Endothelial cell (in vitro differentiated cells): Measurements from ENCODE around the gene OR10A7. TPM values are rescaled to one million over a fixed set of nuclear protein-coding genes. Genes with fewer than 3 reads are reported as not detected.
"Not testable (repeated sequence)": the region's sequence is repeated elsewhere in the genome, so short reads cannot be mapped to it uniquely, and the experiment has no call there.

Experiments used
- DNase-seq: peaks from one replicate; pipeline ENCODE4 v3.0.0; 2021; ENCODE audit warnings: low spot score
- H3K27ac Mint-ChIP-seq: one replicate; pipeline ENCODE4 v1.8.0; 2021; ENCODE audit warnings: mixed read lengths, inconsistent platforms; ENCODE audit not compliant: unreplicated experiment
- H3K27me3 Mint-ChIP-seq: one replicate; pipeline ENCODE4 v1.8.0; 2021; ENCODE audit warnings: mild to moderate bottlenecking, moderate library complexity, mixed read lengths, inconsistent platforms; ENCODE audit not compliant: unreplicated experiment
- H3K36me3 Mint-ChIP-seq: one replicate; pipeline ENCODE4 v1.8.0; 2021; ENCODE audit warnings: mild to moderate bottlenecking, low read depth, mixed read lengths, inconsistent platforms; ENCODE audit not compliant: unreplicated experiment
- H3K4me1 Mint-ChIP-seq: one replicate; pipeline ENCODE4 v1.8.0; 2021; ENCODE audit warnings: mild to moderate bottlenecking, mixed read lengths, inconsistent platforms; ENCODE audit not compliant: unreplicated experiment
- H3K4me3 Mint-ChIP-seq: one replicate; pipeline ENCODE4 v1.8.0; 2021; ENCODE audit warnings: mild to moderate bottlenecking, mixed read lengths, inconsistent platforms; ENCODE audit not compliant: unreplicated experiment
- H3K9me3 Mint-ChIP-seq: one replicate; pipeline ENCODE4 v1.8.0; 2021; ENCODE audit warnings: mixed read lengths, inconsistent platforms; ENCODE audit not compliant: unreplicated experiment
- CTCF ChIP-seq: fragments of 200-600 bp; sonication (generic); IDR thresholded peaks from one replicate; pipeline ENCODE4 v1.5.0; 2021; ENCODE audit warnings: antibody characterized with exemption; ENCODE audit not compliant: unreplicated experiment
- long read RNA-seq: library from polyadenylated mRNA; unstranded; transcript quantifications from one replicate; pipeline ENCODE4 v2.0.0, GENCODE V29; 2020; ENCODE audit not compliant: unreplicated experiment
- total RNA-seq: library from RNA; stranded (reverse); fragmentation: NEBNext Ultra II Directional; extraction: Animal tissue kit (Norgen Biotek cat#: 25700); gene quantifications from one replicate; pipeline ENCODE4 v1.2.1, GENCODE V29; 2021; ENCODE audit not compliant: unreplicated experiment

Gene OR10A7
- total RNA-seq: not detected
- long read RNA-seq: 0 reads

DNA sequence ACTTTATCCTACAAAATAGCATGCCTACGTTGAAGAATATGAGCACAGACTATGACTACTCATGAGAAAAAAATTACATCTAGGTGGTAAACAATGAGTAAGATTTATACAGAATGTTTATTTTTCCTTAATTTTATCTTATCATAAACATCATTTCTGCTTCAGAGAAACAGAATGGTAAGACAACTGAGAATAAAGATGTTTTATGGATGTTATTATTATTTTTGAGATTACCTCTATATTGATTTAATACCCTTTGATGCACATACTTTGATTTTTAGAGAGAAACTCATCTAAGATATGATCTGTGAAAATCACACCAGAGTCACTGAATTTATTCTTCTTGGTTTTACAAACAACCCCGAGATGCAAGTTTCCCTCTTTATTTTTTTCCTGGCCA, at the start of gene OR10A7:
TSS of gene OR10A7 (plus strand) at position 301 of the 400 bp plus-strand sequence. CDS start at position 301, 0 bp downstream.
- no peaks in the 10 kb centered on the region for H3K4me1 Mint-ChIP-seq
- no peaks in the 10 kb centered on the region for H3K9me3 Mint-ChIP-seq
- H3K27me3 Mint-ChIP-seq: no peaks in the 10 kb centered on the region

DNA sequence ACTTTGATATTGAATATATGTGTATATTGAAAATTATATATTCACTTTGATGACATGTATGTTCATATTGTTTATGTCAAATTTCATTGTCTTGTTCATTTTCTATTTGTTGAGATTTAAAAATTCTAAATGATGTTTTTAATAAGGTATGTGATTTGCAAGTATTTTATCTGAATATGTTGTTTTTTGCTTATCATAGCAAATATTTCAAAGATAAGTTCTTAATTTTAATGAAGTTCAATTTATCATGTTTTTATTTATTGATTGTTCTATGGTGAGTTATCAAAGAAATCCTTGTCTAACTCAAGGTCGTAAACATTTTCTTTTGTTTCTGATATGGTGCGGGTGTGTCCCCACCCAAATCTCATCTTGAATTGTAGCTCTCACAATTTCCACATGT, 49.4 kb upstream of the OR10A7 start:
- no peaks in the 10 kb centered on the region for H3K4me1 Mint-ChIP-seq
- H3K9me3 Mint-ChIP-seq: no peaks in the 10 kb centered on the region
- no peaks in the 10 kb centered on the region for H3K36me3 Mint-ChIP-seq
- no peak overlapping the region for H3K4me3 Mint-ChIP-seq
- H3K27ac Mint-ChIP-seq: no peak overlapping the region
- peaks cover 2% of the 10 kb centered on the region for H3K27me3 Mint-ChIP-seq
- no peak for DNase-seq
- TF ChIP-seq CTCF: no peak

More for the DNA sequence above, at the start of gene OR10A7:
- TF ChIP-seq CTCF: no peak
- Mint-ChIP-seq H3K4me3 (no peak within 1 kb of the TSS), H3K27ac (no peak within 1 kb of the TSS), H3K36me3 (no peaks in the 10 kb centered on the region)
- no peak for DNase-seq

- not testable (repeated sequence) for H3K27ac Mint-ChIP-seq, H3K4me3 Mint-ChIP-seq, H3K36me3 Mint-ChIP-seq, H3K9me3 Mint-ChIP-seq, DNase-seq, H3K4me1 Mint-ChIP-seq, H3K27me3 Mint-ChIP-seq
Observed at GRCh38 chr12:55171846-55172245, 49.0 kb upstream of the OR10A7 start.

DNA sequence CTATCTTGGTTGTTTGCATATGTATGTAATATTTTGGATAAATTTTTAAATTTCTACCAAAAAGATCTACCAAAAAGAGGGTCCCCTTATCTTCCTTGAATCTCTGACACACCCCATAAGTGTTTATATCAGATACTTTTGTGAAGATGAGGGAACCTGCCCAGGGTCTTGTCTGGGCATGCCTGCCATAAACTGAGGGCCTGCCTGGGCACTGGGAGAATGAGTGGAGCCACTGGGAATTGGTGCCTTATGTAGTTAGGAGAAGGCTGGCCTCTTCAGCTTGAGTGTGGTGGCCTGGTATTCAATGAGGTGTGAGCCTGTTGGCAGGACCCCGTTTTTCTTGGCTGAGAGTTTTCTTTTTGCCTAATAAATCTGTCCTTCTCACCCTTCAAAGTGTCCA, 48.1 kb upstream of the OR10A7 start:
- Mint-ChIP-seq H3K27ac (no peak overlapping the region), H3K36me3 (no peaks in the 10 kb centered on the region), H3K4me1 (no peaks in the 10 kb centered on the region), H3K9me3 (no peaks in the 10 kb centered on the region), H3K4me3 (no peak overlapping the region), H3K27me3 (no peaks in the 10 kb centered on the region)
- no peak for DNase-seq
- TF ChIP-seq CTCF: no peak

- H3K36me3 Mint-ChIP-seq: no peaks in the 10 kb centered on the region
- H3K4me1 Mint-ChIP-seq: no peaks in the 10 kb centered on the region
- no peak for DNase-seq
- H3K9me3 Mint-ChIP-seq: no peaks in the 10 kb centered on the region
- H3K27ac Mint-ChIP-seq: no peak overlapping the region
- TF ChIP-seq CTCF: no peak
- no peaks in the 10 kb centered on the region for H3K27me3 Mint-ChIP-seq
- H3K4me3 Mint-ChIP-seq: no peak overlapping the region
Observed at GRCh38 chr12:55173456-55173855, 47.4 kb upstream of the OR10A7 start.

DNA sequence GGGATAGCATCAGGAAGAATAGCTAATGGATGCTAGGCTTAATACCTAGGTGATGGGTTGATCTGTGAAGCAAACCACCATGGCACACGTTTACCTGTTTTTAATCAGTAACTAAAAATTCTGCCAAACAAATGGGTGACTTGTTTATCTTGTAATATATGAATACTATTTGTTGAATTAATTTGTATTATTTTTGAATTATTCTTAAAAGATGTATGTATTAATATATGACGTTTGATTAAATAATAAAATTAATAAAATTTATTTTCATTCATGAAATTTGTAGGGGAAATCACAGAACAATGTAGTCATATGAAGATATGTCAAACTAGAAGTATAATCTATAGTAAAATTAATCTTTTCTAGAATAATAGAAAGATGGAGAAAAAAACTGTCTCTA, 32.3 kb upstream of the OR10A7 start:
- H3K4me3 Mint-ChIP-seq: no peak overlapping the region
- H3K4me1 Mint-ChIP-seq: no peaks in the 10 kb centered on the region
- no peak for DNase-seq
- no peak overlapping the region for H3K27ac Mint-ChIP-seq
- no peaks in the 10 kb centered on the region for H3K36me3 Mint-ChIP-seq
- H3K9me3 Mint-ChIP-seq: no peaks in the 10 kb centered on the region
- TF ChIP-seq CTCF: no peak
- H3K27me3 Mint-ChIP-seq: no peaks in the 10 kb centered on the region
